ENCODE measurements around the gene IL17RE. TPM values are rescaled to one million over a fixed set of nuclear protein-coding genes. Genes with fewer than 3 reads are reported as not detected.
A peak's percentile ranks its signal among the peaks of the same experiment; 100 is the strongest.

Gene IL17RE
- total RNA-seq, 6 experiments from 2014 or later = 1.1 to 4.6 (median 2.2) TPM

- DNase-seq (peak in 1 of 3 donors; percentile 56), ATAC-seq (peak; percentile 82 to 99 (median 93))
- Histone ChIP-seq H3K4me1 (no peaks in the 10 kb centered on the region), H3K4me3 (no peak overlapping the region), H3K27ac (no peak overlapping the region), H3K36me3 (no peaks in the 10 kb centered on the region), H3K9me3 (no peaks in the 10 kb centered on the region), H3K27me3 (no peaks in the 10 kb centered on the region)
- intact Hi-C loops (cut with DNase I) = no loop called here
- TF ChIP-seq CTCF (IDR thresholded peaks at IDR 0.05) (no peak), POLR2A (IDR thresholded peaks at IDR 0.05) (peak; percentile 69)
- 46% methylated on average over 5 of the region's 5 CpGs for WGBS (ENCODE audit: insufficient coverage, low coverage, low lambda C conversion rate, missing lambda C conversion rate)
Observed at GRCh38 chr3:9878700-9879099, 23.9 kb upstream of the IL17RE start.

- 85% methylated on average over 7 of the region's 7 CpGs for WGBS (ENCODE audit: insufficient coverage, low coverage, low lambda C conversion rate, missing lambda C conversion rate)
- DNase-seq = no peak
- Histone ChIP-seq H3K9me3 (no peaks in the 10 kb centered on the region), H3K27me3 (no peaks in the 10 kb centered on the region), H3K36me3 (no peaks in the 10 kb centered on the region), H3K4me3 (no peak within 1 kb of the TSS), H3K4me1 (no peaks in the 10 kb centered on the region), H3K27ac (no peak within 1 kb of the TSS)
- intact Hi-C loops (cut with DNase I) = no loop called here
- TF ChIP-seq CTCF (IDR thresholded peaks at IDR 0.05) (no peak), POLR2A (IDR thresholded peaks at IDR 0.05) (no peak)
- no peak for ATAC-seq
Observed at GRCh38 chr3:9879830-9880549, 22.7 kb upstream of the IL17RE start, which contains the start of gene CIDEC. Gene CIDEC (minus strand): TSS chr3:9880253. CDS start chr3:9878486, 1,767 bp downstream.

GRCh38 chr3:9881441-9881840 is 21.2 kb upstream of the IL17RE start:
- WGBS (ENCODE audit: insufficient coverage, low coverage, low lambda C conversion rate, missing lambda C conversion rate) = 89% methylated on average over 1 of the region's 1 CpG
- Histone ChIP-seq H3K9me3 (no peaks in the 10 kb centered on the region), H3K27ac (no peak overlapping the region), H3K27me3 (no peaks in the 10 kb centered on the region), H3K4me3 (no peak overlapping the region), H3K4me1 (no peaks in the 10 kb centered on the region), H3K36me3 (no peaks in the 10 kb centered on the region)
- no peak for DNase-seq
- ATAC-seq = no peak
- TF ChIP-seq POLR2A (IDR thresholded peaks at IDR 0.05) = no peak
- no peak for TF ChIP-seq CTCF (IDR thresholded peaks at IDR 0.05)
- intact Hi-C loops (cut with DNase I) = no loop called here

GRCh38 chr3:9883706-9884554 is 18.7 kb upstream of the IL17RE start:
- no peak overlapping the region for H3K4me3 ChIP-seq
- intact Hi-C loops (cut with DNase I) = no loop called here
- H3K36me3 ChIP-seq = no peaks in the 10 kb centered on the region
- no peak overlapping the region for H3K27ac ChIP-seq
- TF ChIP-seq CTCF (IDR thresholded peaks at IDR 0.05) (no peak), POLR2A (IDR thresholded peaks at IDR 0.05) (no peak)
- DNase-seq (no peak), ATAC-seq (no peak)
- WGBS (ENCODE audit: insufficient coverage, low coverage, low lambda C conversion rate, missing lambda C conversion rate) = 84% methylated on average over 7 of the region's 7 CpGs
- no peaks in the 10 kb centered on the region for H3K4me1 ChIP-seq
- no peaks in the 10 kb centered on the region for H3K27me3 ChIP-seq
- H3K9me3 ChIP-seq = no peaks in the 10 kb centered on the region

Measured in right lobe of liver (tissue), 6 donors.